Neural cell (in vitro differentiated cells): ENCODE data around the gene CELA3A.
"Not testable (repeated sequence)": the region's sequence is repeated elsewhere in the genome, so short reads cannot be mapped to it uniquely, and the experiment has no call there.

ENCODE experiments used
- EZH2 ChIP-seq: fragments of 200-600, 300-800 bp; shearing (Covaris generic), sonication (generic); IDR thresholded peaks from 2 replicates; pipeline ENCODE4 v1.6.1; 2014; ENCODE audit warnings: antibody characterized with exemption, low read length, borderline replicate concordance, mild to moderate bottlenecking; ENCODE audit not compliant: insufficient read depth, poor library complexity, severe bottlenecking
- POLR2AphosphoS5 ChIP-seq: IDR thresholded peaks from 2 replicates; pipeline ENCODE4 v1.6.1; 2012
- TF ChIP-seq, protein P1 (sequence below): fragments of 450-650 bp; IDR thresholded peaks from 2 replicates; pipeline ENCODE4 v1.5.1; 2014; ENCODE audit warnings: antibody characterized with exemption, mild to moderate bottlenecking, moderate library complexity; ENCODE audit not compliant: poor library complexity, severe bottlenecking

DNA sequence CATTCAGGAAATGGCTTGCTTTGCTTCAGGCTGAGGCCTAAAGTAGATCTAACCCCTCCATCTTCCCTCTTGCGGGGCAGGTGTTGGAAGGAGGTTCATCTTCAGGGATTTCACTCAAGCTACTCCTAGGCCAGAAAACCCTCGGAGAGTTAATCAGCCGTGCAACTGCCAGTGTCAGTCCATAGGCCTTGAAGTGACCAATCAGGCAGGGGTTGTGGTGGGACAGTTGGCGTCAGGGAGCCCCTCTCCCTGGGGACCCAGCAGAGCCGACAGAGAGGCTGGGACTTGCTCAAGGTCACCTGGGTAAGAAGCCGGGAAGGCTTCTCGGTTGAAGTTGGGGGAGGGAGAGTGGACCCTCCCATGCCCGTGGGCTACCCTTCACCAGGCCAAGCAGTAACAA is 27.5 kb upstream of the CELA3A start:
- not testable (repeated sequence) for TF ChIP-seq EZH2, POLR2AphosphoS5
- TF ChIP-seq, protein P1, sequence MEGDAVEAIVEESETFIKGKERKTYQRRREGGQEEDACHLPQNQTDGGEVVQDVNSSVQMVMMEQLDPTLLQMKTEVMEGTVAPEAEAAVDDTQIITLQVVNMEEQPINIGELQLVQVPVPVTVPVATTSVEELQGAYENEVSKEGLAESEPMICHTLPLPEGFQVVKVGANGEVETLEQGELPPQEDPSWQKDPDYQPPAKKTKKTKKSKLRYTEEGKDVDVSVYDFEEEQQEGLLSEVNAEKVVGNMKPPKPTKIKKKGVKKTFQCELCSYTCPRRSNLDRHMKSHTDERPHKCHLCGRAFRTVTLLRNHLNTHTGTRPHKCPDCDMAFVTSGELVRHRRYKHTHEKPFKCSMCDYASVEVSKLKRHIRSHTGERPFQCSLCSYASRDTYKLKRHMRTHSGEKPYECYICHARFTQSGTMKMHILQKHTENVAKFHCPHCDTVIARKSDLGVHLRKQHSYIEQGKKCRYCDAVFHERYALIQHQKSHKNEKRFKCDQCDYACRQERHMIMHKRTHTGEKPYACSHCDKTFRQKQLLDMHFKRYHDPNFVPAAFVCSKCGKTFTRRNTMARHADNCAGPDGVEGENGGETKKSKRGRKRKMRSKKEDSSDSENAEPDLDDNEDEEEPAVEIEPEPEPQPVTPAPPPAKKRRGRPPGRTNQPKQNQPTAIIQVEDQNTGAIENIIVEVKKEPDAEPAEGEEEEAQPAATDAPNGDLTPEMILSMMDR, result not testable (repeated sequence)
